Neural progenitor cell (in vitro differentiated cells): ENCODE data around the gene DNM2.

Source experiments
- EZH2 ChIP-seq: fragments of 200-600 bp; sonication (generic); IDR thresholded peaks from 2 replicates; pipeline ENCODE4 v1.6.1; 2017; ENCODE audit warnings: antibody characterized with exemption, mild to moderate bottlenecking, moderate library complexity
- EZH2phosphoT487 ChIP-seq: fragments of 200-600 bp; sonication (generic); IDR thresholded peaks from 2 replicates; pipeline ENCODE4 v1.6.1; 2017; ENCODE audit warnings: antibody characterized with exemption
- TF ChIP-seq, protein P1 (sequence below): fragments of 200-600 bp; sonication (generic); IDR thresholded peaks from 2 replicates; pipeline ENCODE4 v1.5.1; 2017; ENCODE audit warnings: antibody characterized with exemption, mild to moderate bottlenecking

DNA sequence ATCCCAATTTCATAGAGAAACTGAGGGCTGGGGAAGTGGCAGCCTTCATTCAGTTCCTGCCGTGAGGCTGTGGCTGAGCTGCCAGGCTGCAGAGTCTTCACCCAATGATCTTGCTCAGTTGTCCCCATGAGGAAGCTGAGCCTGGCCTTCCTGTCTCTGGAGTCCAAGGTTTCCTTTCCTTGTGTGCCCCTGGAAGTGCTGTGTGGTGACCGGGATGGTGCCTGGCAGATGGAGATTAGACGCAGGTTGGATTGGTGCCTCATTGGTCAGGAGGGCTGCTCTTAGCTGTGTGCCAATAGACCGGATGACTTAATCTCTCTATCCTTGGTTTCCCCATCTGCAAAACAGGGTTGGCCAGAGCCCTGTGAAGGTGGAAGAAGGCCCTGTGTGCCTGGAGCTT lies 24.6 kb downstream of the DNM2 start:
- TF ChIP-seq, protein P1, sequence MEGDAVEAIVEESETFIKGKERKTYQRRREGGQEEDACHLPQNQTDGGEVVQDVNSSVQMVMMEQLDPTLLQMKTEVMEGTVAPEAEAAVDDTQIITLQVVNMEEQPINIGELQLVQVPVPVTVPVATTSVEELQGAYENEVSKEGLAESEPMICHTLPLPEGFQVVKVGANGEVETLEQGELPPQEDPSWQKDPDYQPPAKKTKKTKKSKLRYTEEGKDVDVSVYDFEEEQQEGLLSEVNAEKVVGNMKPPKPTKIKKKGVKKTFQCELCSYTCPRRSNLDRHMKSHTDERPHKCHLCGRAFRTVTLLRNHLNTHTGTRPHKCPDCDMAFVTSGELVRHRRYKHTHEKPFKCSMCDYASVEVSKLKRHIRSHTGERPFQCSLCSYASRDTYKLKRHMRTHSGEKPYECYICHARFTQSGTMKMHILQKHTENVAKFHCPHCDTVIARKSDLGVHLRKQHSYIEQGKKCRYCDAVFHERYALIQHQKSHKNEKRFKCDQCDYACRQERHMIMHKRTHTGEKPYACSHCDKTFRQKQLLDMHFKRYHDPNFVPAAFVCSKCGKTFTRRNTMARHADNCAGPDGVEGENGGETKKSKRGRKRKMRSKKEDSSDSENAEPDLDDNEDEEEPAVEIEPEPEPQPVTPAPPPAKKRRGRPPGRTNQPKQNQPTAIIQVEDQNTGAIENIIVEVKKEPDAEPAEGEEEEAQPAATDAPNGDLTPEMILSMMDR, result no peak
- TF ChIP-seq EZH2 (no peak), EZH2phosphoT487 (no peak)
